Naive thymus-derived CD8-positive, alpha-beta T cell (primary cell): ENCODE data around the gene LRRC61. TPM values are rescaled to one million over a fixed set of nuclear protein-coding genes. Genes with fewer than 3 reads are reported as not detected.
A peak's percentile ranks its signal among the peaks of the same experiment; 100 is the strongest.

ENCODE experiments used
- ATAC-seq, 2 donors: fragments of 150-1000 bp; cut with Tn5 transposase in 1 of 2; sonication (Bioruptor Pico), chemical (Tn5 transposase) in 1 of 2; 1 replicate in 1 of 2; 2 replicates in 1 of 2; pipeline ENCODE4 v1.10.0; 2021; ENCODE audit warnings: mild to moderate bottlenecking in 2 of 2, moderate library complexity in 2 of 2
- POLR2A ChIA-PET: fragments of 350-600 bp; sonication (Branson Sonifier 250); formaldehyde crosslinking; loops from one replicate; lab custom pipeline; 2021; ENCODE audit warnings: antibody characterized with exemption; lab: Charles Lee
- DNase-seq, 10 donors: peaks; one replicate each; pipeline versions ENCODE4 v3.0.0 to v3.0.0-alpha.2; 2020 to 2022
- H3K27ac Mint-ChIP-seq, 10 donors: one replicate each; pipeline ENCODE4 v1.8.0; 2020 to 2022; ENCODE audit warnings: mild to moderate bottlenecking in 10 of 10, mixed read lengths in 10 of 10, moderate library complexity in 4 of 10, inconsistent platforms in 1 of 10
- H3K27me3 Mint-ChIP-seq, 5 donors: one replicate each; pipeline ENCODE4 v1.8.0; 2021 to 2022; ENCODE audit warnings: mixed read lengths in 5 of 5
- H3K36me3 Mint-ChIP-seq, 3 donors: one replicate each; pipeline ENCODE4 v1.8.0; 2020 to 2022; ENCODE audit warnings: mixed read lengths in 3 of 3, mild to moderate bottlenecking in 2 of 3, inconsistent platforms in 1 of 3
- H3K4me1 Mint-ChIP-seq, 4 donors: one replicate each; pipeline ENCODE4 v1.8.0; 2021 to 2022; ENCODE audit warnings: mixed read lengths in 4 of 4
- H3K4me3 Mint-ChIP-seq, 10 donors: one replicate each; pipeline ENCODE4 v1.8.0; 2020 to 2022; ENCODE audit warnings: mild to moderate bottlenecking in 10 of 10, mixed read lengths in 10 of 10, moderate library complexity in 6 of 10, inconsistent platforms in 1 of 10
- H3K9me3 Mint-ChIP-seq, 9 donors: one replicate each; pipeline ENCODE4 v1.8.0; 2020 to 2022; ENCODE audit warnings: mixed read lengths in 9 of 9, mild to moderate bottlenecking in 3 of 9, inconsistent platforms in 1 of 9, moderate library complexity in 1 of 9
- polyA plus RNA-seq, 3 donors: library from polyadenylated mRNA; unstranded; fragments of 300-500 nt; fragmentation: Illumina TruSeq; gene quantifications; one replicate each; pipeline ENCODE4 v1.2.3, GENCODE V29; 2021
- total RNA-seq, 8 experiments: library from RNA in 2 of 8; stranded (reverse) in 2 of 8; gene quantifications; one replicate each; pipeline ENCODE4 v1.2.3 and lab custom pipeline; 2021 to 2026

The LRRC61 gene
- total and polyA plus RNA-seq, 5 experiments from 2014 or later = 13.8 to 34.3 (median 17.8) TPM

DNA sequence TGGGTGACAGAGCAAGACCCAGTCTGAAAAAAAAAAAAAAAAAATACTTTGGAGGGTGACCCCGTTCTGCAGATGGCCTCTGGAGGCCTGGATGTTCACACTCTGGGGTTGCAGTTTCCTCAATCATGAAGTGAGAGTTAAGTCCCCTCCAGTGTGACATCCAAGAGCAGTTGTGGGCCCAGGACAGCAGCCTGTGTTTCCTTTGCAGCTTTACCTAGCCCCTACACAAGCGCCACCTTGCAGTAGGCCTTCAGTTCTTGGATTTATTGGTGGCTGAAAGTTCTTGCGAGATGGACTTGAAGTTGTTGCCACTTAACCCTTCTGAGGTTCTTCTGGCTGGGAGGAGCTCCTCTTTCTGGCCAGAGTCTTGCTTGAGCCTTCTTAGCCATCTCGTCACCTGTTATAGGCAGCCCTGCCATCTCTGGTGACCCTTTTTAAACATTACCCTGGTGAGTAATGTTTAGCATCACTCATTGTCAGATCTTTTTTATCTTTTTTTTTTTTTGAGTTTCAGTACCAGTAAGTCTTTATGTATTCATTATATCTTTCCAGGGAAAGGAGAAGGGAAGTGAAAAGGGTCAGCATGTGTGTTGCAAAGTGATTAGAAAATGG is 3.6 kb downstream of the LRRC61 start:
- Mint-ChIP-seq H3K27me3 (no peaks in the 10 kb centered on the region), H3K4me3 (no peak overlapping the region), H3K27ac (peak overlapping the region in 4 of 10 donors; percentile 1 to 89 (median 38)), H3K36me3 (peaks cover 12 to 60% (median 13%) of the 10 kb centered on the region in 3 donors), H3K4me1 (peaks cover 27 to 45% (median 38%) of the 10 kb centered on the region in 4 donors), H3K9me3 (no peaks in the 10 kb centered on the region)
- DNase-seq (no peak), ATAC-seq (no peak)
- POLR2A ChIA-PET = no interaction called here

DNA sequence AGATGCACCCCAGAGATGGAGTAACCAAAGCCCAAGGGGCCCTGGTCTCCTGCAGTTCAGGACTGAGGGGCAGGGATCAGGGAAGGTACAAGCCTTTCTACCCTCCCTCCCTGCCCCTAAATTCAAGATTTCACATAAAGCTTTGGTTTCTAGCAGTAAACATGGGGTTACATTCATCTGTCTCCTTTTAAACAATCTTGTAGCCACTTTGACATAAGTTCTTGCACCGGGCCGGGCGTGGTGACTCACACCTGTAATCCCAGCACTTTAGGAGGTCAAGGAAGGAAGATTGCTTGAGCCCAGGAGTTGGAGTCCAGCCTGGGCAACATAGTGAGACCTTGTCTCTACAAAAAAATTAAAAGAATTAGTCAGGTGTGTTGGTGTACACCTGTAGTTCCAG is 4.2 kb downstream of the LRRC61 start:
- ATAC-seq (no peak), DNase-seq (no peak)
- peaks cover 24 to 40% (median 32%) of the 10 kb centered on the region in 4 donors for H3K4me1 Mint-ChIP-seq
- POLR2A ChIA-PET = no interaction called here
- H3K4me3 Mint-ChIP-seq = no peak overlapping the region
- H3K27ac Mint-ChIP-seq = peak overlapping the region in 2 of 10 donors; percentile 38 to 44
- peaks cover 12 to 60% (median 13%) of the 10 kb centered on the region in 3 donors for H3K36me3 Mint-ChIP-seq
- no peaks in the 10 kb centered on the region for H3K27me3 Mint-ChIP-seq
- no peaks in the 10 kb centered on the region for H3K9me3 Mint-ChIP-seq

DNA sequence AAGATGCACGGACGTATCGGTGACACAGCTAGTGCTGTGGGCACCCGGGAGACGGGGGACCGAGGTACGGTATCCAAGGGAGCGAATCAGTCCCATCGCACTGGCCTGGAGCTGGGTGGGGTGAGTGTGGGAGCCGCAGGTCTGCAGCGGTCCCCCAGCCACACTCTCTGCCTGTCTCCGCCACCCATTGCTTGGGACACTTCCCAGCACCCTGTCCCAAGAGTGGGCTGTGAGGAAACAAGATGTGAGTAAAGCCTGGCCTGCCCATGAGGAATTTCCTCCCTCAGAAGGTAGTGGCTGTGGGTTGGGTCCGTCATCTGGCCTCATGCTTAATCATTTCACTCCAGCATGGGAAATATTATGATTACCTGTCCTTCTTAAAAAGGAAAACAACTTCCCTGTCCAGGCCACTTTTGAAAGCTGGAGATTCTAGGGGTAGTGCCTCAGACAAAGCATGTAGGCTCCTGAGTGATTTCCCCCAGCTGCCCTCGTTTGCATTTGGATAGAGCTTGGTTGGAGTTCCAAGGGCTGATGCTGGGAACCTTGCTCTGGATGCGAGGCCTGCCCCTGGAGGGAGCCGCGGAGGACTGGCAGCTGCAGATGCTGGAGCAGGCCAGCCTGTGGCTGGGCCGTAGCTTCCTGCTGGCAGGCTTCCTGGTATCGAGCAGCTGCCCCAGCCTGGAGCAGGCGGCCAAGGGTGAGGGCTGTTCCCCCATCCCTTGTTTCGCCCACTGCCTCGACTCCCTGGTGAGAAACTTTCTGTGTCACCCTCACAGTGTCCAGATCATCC is 6.4 kb downstream of the LRRC61 start:
- H3K4me1 Mint-ChIP-seq = peaks cover 11 to 23% (median 19%) of the 10 kb centered on the region in 4 donors
- DNase-seq (no peak), ATAC-seq (no peak)
- H3K4me3 Mint-ChIP-seq = no peak overlapping the region
- POLR2A ChIA-PET = interaction anchor here (0.6 kb wide), 1 partner anchor 1163 kb away, joined by 3 read pairs; no protein-coding TSS in a partner anchor
- no peaks in the 10 kb centered on the region for H3K9me3 Mint-ChIP-seq
- peaks cover 10 to 60% (median 12%) of the 10 kb centered on the region in 3 donors for H3K36me3 Mint-ChIP-seq
- no peak overlapping the region for H3K27ac Mint-ChIP-seq
- H3K27me3 Mint-ChIP-seq = no peaks in the 10 kb centered on the region

DNA sequence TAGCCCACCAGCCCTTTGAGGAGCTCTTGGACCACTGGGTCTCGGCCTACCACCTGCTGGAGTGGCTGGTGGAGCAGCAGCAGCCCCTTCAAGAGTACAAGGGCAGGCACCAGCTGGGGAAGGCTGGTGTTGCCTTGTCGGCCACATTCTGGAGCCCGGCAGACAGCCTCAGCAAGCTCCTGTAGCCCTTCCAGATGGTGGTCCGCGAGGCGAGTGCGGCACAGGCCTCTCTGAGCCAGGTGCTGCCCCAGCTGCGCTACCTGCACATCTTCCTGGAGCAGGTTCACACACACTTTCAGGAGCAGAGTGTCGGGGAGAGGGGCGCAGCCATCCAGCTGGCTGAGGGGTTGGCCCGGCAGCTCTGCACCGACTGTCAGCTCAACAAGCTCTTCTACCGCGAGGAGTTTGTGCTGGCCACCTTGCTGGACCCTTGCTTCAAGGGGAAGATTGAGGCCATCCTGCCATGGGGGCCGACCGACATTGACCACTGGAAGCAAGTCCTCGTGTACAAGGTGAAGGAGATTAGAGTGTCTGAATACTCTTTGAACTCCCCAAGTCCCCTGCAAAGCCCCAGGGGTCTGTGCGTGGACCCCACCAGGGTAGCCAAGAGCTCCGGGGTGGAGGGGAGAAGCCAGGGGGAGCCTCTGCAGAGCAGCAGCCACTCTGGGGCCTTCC is 7.2 kb downstream of the LRRC61 start:
- Mint-ChIP-seq H3K36me3 (peaks cover 10 to 55% (median 12%) of the 10 kb centered on the region in 3 donors), H3K27me3 (no peaks in the 10 kb centered on the region), H3K4me1 (peaks cover 2 to 15% (median 12%) of the 10 kb centered on the region in 4 donors), H3K9me3 (no peaks in the 10 kb centered on the region), H3K27ac (no peak overlapping the region), H3K4me3 (no peak overlapping the region)
- POLR2A ChIA-PET = interaction anchor here (0.6 kb wide), 1 partner anchor 1162 kb away, joined by 3 read pairs; no protein-coding TSS in a partner anchor
- DNase-seq = no peak
- ATAC-seq = no peak

DNA sequence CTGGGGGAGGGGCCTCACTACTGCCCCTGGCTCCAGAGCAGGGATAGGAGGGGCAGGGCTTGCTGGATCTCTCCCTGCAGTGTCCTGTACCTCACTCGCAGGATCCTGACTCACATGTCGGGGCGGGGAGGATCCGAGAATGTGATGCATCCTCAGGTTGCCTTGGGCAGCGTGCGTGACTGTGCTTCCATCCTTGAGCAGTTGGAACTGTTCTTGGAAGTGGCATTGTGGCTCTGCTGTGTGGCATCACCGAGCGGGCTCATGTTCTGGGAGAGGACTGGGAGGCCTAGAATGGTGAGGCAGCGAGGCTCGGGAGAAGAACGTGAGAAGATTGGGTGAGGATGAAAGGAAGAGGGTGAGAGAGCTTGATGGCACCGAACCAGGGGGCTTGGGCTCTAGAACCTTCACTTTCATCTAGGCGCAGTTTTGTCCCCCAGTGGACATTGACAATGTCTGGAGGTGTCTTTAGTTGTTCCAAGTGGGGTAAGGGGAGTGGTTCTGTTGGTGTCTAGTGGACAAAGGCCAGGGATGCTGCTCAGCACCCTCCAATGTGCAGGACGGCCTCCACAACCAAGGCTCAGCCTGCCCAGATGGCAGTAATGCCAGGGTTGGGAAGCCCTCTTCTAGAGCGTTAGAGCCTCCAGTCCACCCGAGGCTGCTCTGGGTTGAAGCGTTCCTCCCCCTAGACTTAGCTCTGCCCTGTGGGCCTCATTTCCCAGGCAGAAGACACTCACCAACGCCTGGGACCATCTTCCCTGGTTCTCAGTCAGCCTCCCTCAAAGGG is 9.9 kb downstream of the LRRC61 start:
- Mint-ChIP-seq H3K36me3 (peaks cover 7 to 47% (median 9%) of the 10 kb centered on the region in 3 donors), H3K4me1 (peaks cover 0 to 11% (median 6%) of the 10 kb centered on the region in 4 donors), H3K27ac (peak overlapping the region in 1 of 10 donors; percentile 21), H3K4me3 (no peak overlapping the region), H3K27me3 (no peaks in the 10 kb centered on the region), H3K9me3 (no peaks in the 10 kb centered on the region)
- DNase-seq (no peak), ATAC-seq (no peak)
- POLR2A ChIA-PET = no interaction called here

DNA sequence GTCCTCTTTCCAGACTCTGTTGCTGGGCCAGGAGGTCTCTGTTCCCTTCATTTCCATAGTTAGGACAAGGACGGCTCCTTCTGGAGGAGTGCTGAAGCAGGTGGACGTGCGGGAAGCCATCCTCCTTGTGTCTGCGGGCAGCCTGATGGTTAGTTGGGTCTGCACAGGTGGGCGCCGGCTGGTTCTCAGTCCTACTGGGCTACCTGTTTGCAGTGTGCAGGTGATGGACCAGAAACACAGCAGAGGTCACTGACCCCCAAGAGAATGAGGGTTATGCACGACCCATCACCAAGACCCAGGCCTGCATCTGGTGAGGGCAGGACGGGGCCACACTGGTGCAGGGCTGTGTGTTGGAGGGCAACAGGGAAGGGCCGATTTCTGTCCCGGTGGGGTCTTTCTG is 10.5 kb downstream of the LRRC61 start:
- Mint-ChIP-seq H3K4me1 (peaks cover 0 to 13% (median 7%) of the 10 kb centered on the region in 4 donors), H3K36me3 (peaks cover 4 to 42% (median 8%) of the 10 kb centered on the region in 3 donors), H3K27ac (peak overlapping the region in 1 of 10 donors; percentile 21), H3K4me3 (no peak overlapping the region), H3K27me3 (no peaks in the 10 kb centered on the region), H3K9me3 (no peaks in the 10 kb centered on the region)
- DNase-seq = no peak
- no peak for ATAC-seq
- POLR2A ChIA-PET = no interaction called here

DNA sequence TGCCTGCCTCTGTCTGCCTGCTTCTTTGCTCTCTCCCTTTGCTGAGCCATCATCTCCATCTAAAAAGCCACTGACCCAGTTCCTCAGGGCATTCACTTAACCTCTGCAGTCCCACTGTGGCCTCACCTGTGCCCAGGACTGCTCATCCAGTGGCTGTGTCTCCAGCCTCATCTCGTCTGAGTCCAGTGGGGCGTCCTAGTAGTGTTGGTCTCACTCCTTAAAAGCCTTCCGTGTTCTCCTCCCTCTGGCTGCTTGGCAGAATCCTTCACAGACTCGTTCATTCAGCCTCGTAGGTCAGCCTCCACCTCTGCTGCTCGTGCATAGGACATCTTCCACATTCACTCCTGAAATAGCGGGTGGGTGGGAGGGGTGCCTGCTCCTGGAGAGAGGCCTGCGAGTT is 11.0 kb downstream of the LRRC61 start:
- peaks cover 1 to 41% (median 8%) of the 10 kb centered on the region in 3 donors for H3K36me3 Mint-ChIP-seq
- no peak for ATAC-seq
- peak overlapping the region in 1 of 10 donors; percentile 71 for H3K27ac Mint-ChIP-seq
- H3K4me3 Mint-ChIP-seq = no peak overlapping the region
- no peak for DNase-seq
- H3K27me3 Mint-ChIP-seq = no peaks in the 10 kb centered on the region
- POLR2A ChIA-PET = no interaction called here
- no peaks in the 10 kb centered on the region for H3K9me3 Mint-ChIP-seq
- peaks cover under 1 to 17% (median 7%) of the 10 kb centered on the region in 4 donors for H3K4me1 Mint-ChIP-seq

DNA sequence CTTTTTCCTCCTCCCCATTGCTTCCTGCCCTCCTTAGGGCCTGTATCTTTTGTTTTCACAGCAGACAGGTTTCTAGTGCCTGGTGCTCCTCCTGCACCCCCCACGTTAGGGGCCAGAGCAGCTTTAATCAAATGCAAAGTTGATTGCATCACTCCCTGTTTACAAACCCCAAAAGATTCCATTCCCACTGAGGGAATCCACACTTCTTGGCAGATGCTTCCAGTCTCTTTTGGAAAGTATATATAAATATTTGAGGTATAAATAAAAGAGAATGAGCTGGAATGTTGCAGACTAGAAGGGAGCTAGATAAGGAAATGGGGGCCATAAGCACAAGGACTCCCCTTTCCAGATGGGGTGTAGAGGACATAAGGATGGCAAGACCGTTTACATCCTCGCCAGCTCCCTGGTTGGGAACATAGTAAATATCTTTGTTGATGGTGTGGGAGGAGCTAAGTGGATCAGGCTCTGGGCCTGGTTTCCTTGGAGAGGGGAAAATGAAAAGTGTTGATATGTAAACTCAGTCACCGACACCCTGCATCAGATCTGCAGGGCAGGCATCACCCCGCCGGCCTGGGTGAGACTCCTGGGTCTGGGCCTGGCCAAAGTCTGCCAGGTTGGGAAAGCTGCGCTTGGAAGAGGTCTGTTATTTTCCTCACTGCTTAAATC is 12.1 kb downstream of the LRRC61 start:
- POLR2A ChIA-PET = no interaction called here
- H3K27me3 Mint-ChIP-seq = peaks cover 0 to 8% (median 4%) of the 10 kb centered on the region in 5 donors
- H3K4me1 Mint-ChIP-seq = peaks cover 4 to 29% (median 12%) of the 10 kb centered on the region in 4 donors
- no peaks in the 10 kb centered on the region for H3K9me3 Mint-ChIP-seq
- peaks cover 0 to 36% (median 8%) of the 10 kb centered on the region in 3 donors for H3K36me3 Mint-ChIP-seq
- DNase-seq (no peak), ATAC-seq (no peak)
- H3K4me3 Mint-ChIP-seq = no peak overlapping the region
- H3K27ac Mint-ChIP-seq = peak overlapping the region in 1 of 10 donors; percentile 59

DNA sequence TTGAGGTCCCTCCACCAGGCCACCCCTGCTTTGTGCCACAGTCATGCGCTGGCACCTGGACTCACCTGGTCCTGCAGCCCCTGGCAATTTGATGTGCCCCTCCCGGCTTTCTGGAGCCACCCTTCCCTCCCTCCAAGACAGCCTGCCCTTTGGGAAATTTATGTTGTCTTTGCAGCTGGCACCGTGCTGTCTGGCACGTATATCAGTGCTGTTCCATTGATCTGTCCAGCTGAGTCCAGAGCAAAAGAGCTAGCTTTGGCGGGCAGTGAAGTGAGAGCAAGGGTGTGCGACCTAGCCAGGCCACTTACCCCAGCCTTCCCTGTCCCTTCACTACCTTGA is 12.6 kb downstream of the LRRC61 start:
- no peak for DNase-seq
- POLR2A ChIA-PET = no interaction called here
- ATAC-seq = no peak
- Mint-ChIP-seq H3K4me3 (no peak overlapping the region), H3K9me3 (no peaks in the 10 kb centered on the region), H3K27ac (peak overlapping the region in 2 of 10 donors; percentile 15 to 35), H3K36me3 (peaks cover 0 to 32% (median 8%) of the 10 kb centered on the region in 3 donors), H3K27me3 (peaks cover 0 to 13% (median 5%) of the 10 kb centered on the region in 5 donors), H3K4me1 (peaks cover 5 to 32% (median 13%) of the 10 kb centered on the region in 4 donors)

DNA sequence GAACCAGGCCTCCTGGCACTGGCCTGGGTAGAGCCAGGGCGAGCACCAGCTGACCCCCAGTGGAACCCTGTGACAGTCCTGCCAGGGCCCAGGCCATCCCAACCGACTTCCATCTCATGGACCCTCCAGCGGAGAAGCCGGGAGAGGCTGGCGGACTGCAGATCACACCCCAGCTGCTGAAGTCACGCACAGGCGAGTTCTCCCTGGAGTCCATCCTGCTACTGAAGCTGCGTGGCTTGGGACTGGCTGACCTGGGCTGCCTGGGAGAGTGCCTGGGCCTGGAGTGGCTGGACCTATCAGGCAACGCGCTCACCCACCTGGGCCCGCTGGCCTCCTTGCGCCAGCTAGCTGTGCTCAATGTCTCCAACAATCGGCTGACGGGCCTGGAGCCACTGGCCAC is 13.6 kb downstream of the LRRC61 start:
- Mint-ChIP-seq H3K9me3 (no peaks in the 10 kb centered on the region), H3K27me3 (peaks cover 0 to 22% (median 7%) of the 10 kb centered on the region in 5 donors), H3K27ac (no peak overlapping the region), H3K4me1 (peaks cover 7 to 27% (median 13%) of the 10 kb centered on the region in 4 donors), H3K36me3 (peaks cover 0 to 27% (median 5%) of the 10 kb centered on the region in 3 donors), H3K4me3 (no peak overlapping the region)
- no peak for DNase-seq
- no peak for ATAC-seq
- POLR2A ChIA-PET = no interaction called here

DNA sequence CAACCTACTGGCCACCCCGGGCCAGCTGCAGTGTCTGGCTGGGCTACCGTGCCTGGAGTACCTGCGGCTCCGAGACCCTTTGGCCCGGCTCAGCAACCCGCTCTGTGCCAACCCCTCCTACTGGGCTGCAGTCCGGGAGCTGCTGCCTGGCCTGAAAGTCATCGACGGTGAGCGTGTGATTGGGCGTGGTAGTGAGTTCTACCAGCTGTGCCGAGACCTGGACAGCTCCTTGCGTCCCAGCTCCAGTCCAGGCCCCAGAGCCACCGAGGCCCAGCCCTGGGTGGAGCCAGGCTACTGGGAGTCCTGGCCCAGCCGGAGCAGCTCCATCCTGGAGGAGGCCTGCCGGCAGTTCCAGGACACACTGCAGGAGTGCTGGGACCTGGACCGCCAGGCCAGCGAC is 14.0 kb downstream of the LRRC61 start:
- Mint-ChIP-seq H3K9me3 (no peaks in the 10 kb centered on the region), H3K4me1 (peaks cover 7 to 31% (median 16%) of the 10 kb centered on the region in 4 donors), H3K4me3 (no peak overlapping the region), H3K36me3 (peaks cover 0 to 27% (median 9%) of the 10 kb centered on the region in 3 donors), H3K27ac (no peak overlapping the region), H3K27me3 (peaks cover 2 to 26% (median 10%) of the 10 kb centered on the region in 5 donors)
- DNase-seq (no peak), ATAC-seq (no peak)
- POLR2A ChIA-PET = interaction anchor here (1.1 kb wide), 1 partner anchor 14 kb away, joined by 3 read pairs; the partner anchor contains the start of genes ACTR3C and LRRC61
